Measurements from ENCODE around the gene CDH4. TPM values are rescaled to one million over a fixed set of nuclear protein-coding genes. Genes with fewer than 3 reads are reported as not detected.

The CDH4 gene
- total and polyA plus RNA-seq, 10 donors, result 0.30 to 20.1 (median 7.7) TPM

- Histone ChIP-seq H3K27me3 (replicated peaks in 1 of 7) (no peaks in the 10 kb centered on the region), H3K4me1 (peaks cover 0 to 4% (median 0%) of the 10 kb centered on the region in 6 donors), H3K9me3 (peaks cover 0 to 12% (median 7%) of the 10 kb centered on the region in 8 donors), H3K36me3 (no peaks in the 10 kb centered on the region), H3K27ac (no peak overlapping the region), H3K4me3 (no peak overlapping the region)
- peak; percentile 67 for DNase-seq
- intact Hi-C loops (cut with DNase I; ENCODE audit: low total_unique reads), result no loop called here
- WGBS, 5 donors, result 87 to 92% (median 90%) methylated on average over 11 to 24 of the region's 24 CpGs
- TF ChIP-seq CTCF (IDR thresholded peaks at IDR 0.05 in 8 of 11, conservative IDR thresholded peaks at IDR 0.05 in 3 of 11) (no peak), POLR2AphosphoS5 (IDR thresholded peaks at IDR 0.05) (no peak), POLR2A (IDR thresholded peaks at IDR 0.05) (no peak)
These were observed 655.2 kb downstream of the CDH4 start for GRCh38 chr20:61907081-61907891.

DNA sequence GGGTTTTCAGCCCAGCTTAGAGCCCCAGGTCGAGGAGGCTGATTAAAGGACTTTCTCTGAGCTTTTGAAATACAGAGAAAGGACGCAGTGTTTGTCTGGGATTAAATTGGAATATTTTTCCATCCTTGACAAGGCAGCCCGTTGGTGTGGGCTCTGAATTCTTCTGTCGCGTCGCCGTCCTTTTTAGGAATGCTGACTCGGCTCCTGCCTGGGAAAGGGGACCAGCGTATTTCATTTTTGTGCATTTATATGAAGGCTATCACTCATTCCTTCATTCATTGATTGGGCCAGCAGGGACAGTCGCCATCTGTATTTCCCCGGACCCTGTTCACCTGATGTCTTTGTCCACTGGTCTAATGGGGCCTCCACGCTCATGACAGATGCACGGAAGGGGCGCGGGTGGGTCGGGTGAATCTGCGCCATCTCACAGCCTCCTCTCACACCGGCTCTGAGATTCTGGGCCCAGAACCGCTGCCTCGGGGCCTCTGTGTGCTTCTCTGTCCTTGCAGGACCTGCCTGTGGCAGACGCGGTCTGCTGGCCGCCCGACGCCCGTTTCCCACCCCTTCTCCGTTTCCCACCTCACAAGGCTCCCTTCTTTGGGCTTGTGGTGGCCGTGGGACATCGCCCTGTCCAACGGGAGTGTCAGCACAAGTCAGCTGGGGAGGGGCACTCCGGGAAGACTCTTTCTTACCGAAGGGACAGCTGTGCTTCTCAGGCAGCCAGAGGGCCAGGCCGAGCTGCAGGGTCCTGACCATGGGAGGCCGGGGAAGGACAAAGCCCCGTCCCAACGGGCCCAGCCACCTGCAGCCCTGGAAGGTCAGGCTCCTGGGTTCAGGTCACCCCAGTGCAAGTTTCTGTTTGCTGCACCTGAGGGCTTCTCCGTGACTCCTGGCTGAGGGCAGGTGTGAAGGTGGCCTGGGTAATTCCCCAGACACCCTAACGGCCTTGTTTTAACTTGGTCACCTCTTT, 656.3 kb downstream of the CDH4 start:
- TF ChIP-seq POLR2A (IDR thresholded peaks at IDR 0.05), result no peak
- no peak for TF ChIP-seq POLR2AphosphoS5 (IDR thresholded peaks at IDR 0.05)
- TF ChIP-seq CTCF (IDR thresholded peaks at IDR 0.05 in 8 of 11, conservative IDR thresholded peaks at IDR 0.05 in 3 of 11), result no peak
- Histone ChIP-seq H3K36me3 (no peaks in the 10 kb centered on the region), H3K9me3 (peaks cover 0 to 12% (median 7%) of the 10 kb centered on the region in 8 donors), H3K4me1 (peaks cover 0 to 14% (median 0%) of the 10 kb centered on the region in 6 donors), H3K27me3 (replicated peaks in 1 of 7) (no peaks in the 10 kb centered on the region), H3K4me3 (no peak overlapping the region), H3K27ac (no peak overlapping the region)
- 83 to 85% (median 84%) methylated on average over 32 to 38 of the region's 38 CpGs for WGBS, 5 donors
- intact Hi-C loops (cut with DNase I; ENCODE audit: low total_unique reads), result no loop called here
- DNase-seq, result peak; percentile 62

GRCh38 chr20:61909028-61909427, 657.0 kb downstream of the CDH4 start:
- H3K27ac ChIP-seq, result no peak overlapping the region
- WGBS, 5 donors, result 83 to 87% (median 85%) methylated on average over 6 to 9 of the region's 9 CpGs
- intact Hi-C loops (cut with DNase I; ENCODE audit: low total_unique reads), result no loop called here
- H3K4me1 ChIP-seq, result peaks cover 0 to 15% (median 0%) of the 10 kb centered on the region in 6 donors
- no peaks in the 10 kb centered on the region for H3K27me3 ChIP-seq (replicated peaks in 1 of 7)
- H3K36me3 ChIP-seq, result no peaks in the 10 kb centered on the region
- DNase-seq, result peak; percentile 61
- H3K9me3 ChIP-seq, result peaks cover 0 to 12% (median 7%) of the 10 kb centered on the region in 8 donors
- no peak overlapping the region for H3K4me3 ChIP-seq
- no peak for TF ChIP-seq POLR2A (IDR thresholded peaks at IDR 0.05)
- no peak for TF ChIP-seq POLR2AphosphoS5 (IDR thresholded peaks at IDR 0.05)
- no peak for TF ChIP-seq CTCF (IDR thresholded peaks at IDR 0.05 in 8 of 11, conservative IDR thresholded peaks at IDR 0.05 in 3 of 11)
